CD4-positive, alpha-beta T cell treated with Interleukin-6 for 4 hours (primary cell): Measurements from ENCODE around the gene AKR1C1.
"Not testable (repeated sequence)": the region's sequence is repeated elsewhere in the genome, so short reads cannot be mapped to it uniquely, and the experiment has no call there.

Experiments
- DNase-seq: peaks from one replicate; pipeline ENCODE4 v3.0.0-alpha.2; 2020; ENCODE audit warnings: mixed read lengths

The AKR1C1 gene

GRCh38 chr10:5019770-5020612, 56.8 kb downstream of the AKR1C1 start:
- not testable (repeated sequence) for DNase-seq

GRCh38 chr10:5021624-5022290, 58.5 kb downstream of the AKR1C1 start:
- not testable (repeated sequence) for DNase-seq

- DNase-seq = no peak
Measured at GRCh38 chr10:5023177-5023805, 60.1 kb downstream of the AKR1C1 start.

- DNase-seq = not testable (repeated sequence)
Measured at GRCh38 chr10:5025461-5025881, 62.3 kb downstream of the AKR1C1 start.

GRCh38 chr10:5030989-5031388, 67.8 kb downstream of the AKR1C1 start:
- DNase-seq = no peak

GRCh38 chr10:5031588-5031987, 68.4 kb downstream of the AKR1C1 start:
- DNase-seq = not testable (repeated sequence)

- not testable (repeated sequence) for DNase-seq
Measured at GRCh38 chr10:5032444-5032843, 69.2 kb downstream of the AKR1C1 start.
